DND-41 (cell line): ENCODE measurements around the gene SHANK3.

Source experiments
- ATAC-seq: fragments of 200-7000 bp; cut with Tn5 transposase; 3 replicates; pipeline ENCODE4 v1.9.1; 2021; ENCODE audit warnings: low read depth; ENCODE audit not compliant: insufficient read depth
- DNase-seq: peaks from one replicate; pipeline ENCODE4 v3.0.0-alpha.2; 2020
- H2AFZ ChIP-seq: 2 replicates; pipeline ENCODE4 v1.6.0; 2012; ENCODE audit warnings: low read depth, low read length
- H3K27ac ChIP-seq: 2 replicates; pipeline ENCODE4 v1.5.1; 2012; ENCODE audit warnings: low read length, inconsistent platforms
- H3K27me3 ChIP-seq: fragments of 200-600 bp; sonication (generic); 2 replicates; pipeline ENCODE4 v1.6.0; 2012; ENCODE audit warnings: low read length, mild to moderate bottlenecking, inconsistent platforms; ENCODE audit not compliant: insufficient read depth, poor library complexity
- H3K36me3 ChIP-seq: 2 replicates; pipeline ENCODE4 v1.5.1; 2012; ENCODE audit warnings: low read length, inconsistent platforms; ENCODE audit not compliant: insufficient read depth
- H3K4me1 ChIP-seq: 2 replicates; pipeline ENCODE4 v1.5.1; 2012; ENCODE audit warnings: mild to moderate bottlenecking, low read length; ENCODE audit not compliant: insufficient read depth
- H3K4me2 ChIP-seq: 2 replicates; pipeline ENCODE4 v1.6.0; 2012; ENCODE audit warnings: mild to moderate bottlenecking, moderate library complexity, low read length, inconsistent platforms; ENCODE audit not compliant: insufficient read depth
- H3K4me3 ChIP-seq, 2 experiments: fragments of 200-600 bp in 1 of 2; shearing (Covaris generic) in 1 of 2; 2 replicates each; pipeline ENCODE4 v1.5.1; 2012 to 2016; ENCODE audit warnings: inconsistent platforms in 2 of 2, low read length in 2 of 2, mild to moderate bottlenecking in 2 of 2, low read depth in 1 of 2, moderate library complexity in 1 of 2
- H3K79me2 ChIP-seq: 2 replicates; pipeline ENCODE4 v1.6.0; 2012; ENCODE audit warnings: low read length, inconsistent platforms; ENCODE audit not compliant: insufficient read depth
- H3K9ac ChIP-seq: 2 replicates; pipeline ENCODE4 v1.6.0; 2012; ENCODE audit warnings: low read depth, mild to moderate bottlenecking, inconsistent platforms, low read length, moderate library complexity
- H3K9me3 ChIP-seq: 2 replicates; pipeline ENCODE4 v1.5.1; 2012; ENCODE audit warnings: low read length, moderate library complexity, mild to moderate bottlenecking, inconsistent platforms; ENCODE audit not compliant: insufficient read depth, severe bottlenecking
- H4K20me1 ChIP-seq: 2 replicates; pipeline ENCODE4 v1.6.0; 2012; ENCODE audit warnings: low read length; ENCODE audit not compliant: insufficient read depth
- CTCF ChIP-seq: IDR thresholded peaks from 2 replicates; pipeline ENCODE4 v1.5.1; 2012; ENCODE audit warnings: borderline replicate concordance, low read length, moderate library complexity, mild to moderate bottlenecking; ENCODE audit not compliant: poor library complexity, severe bottlenecking; ENCODE audit errors: extremely low read depth
- EZH2 ChIP-seq: IDR thresholded peaks from 3 replicates; pipeline ENCODE4 v1.6.1; 2012; ENCODE audit warnings: borderline replicate concordance, low read depth, mild to moderate bottlenecking, moderate library complexity, low read length, inconsistent platforms; ENCODE audit not compliant: severe bottlenecking

SHANK3 gene

GRCh38 chr22:50660306-50660705 is 12.3 kb upstream of the SHANK3 start:
- Histone ChIP-seq H3K4me2 (no peak overlapping the region), H3K27ac (no peak overlapping the region), H3K27me3 (peaks cover 8% of the 10 kb centered on the region), H3K4me3 (no peak overlapping the region), H2AFZ (no peak overlapping the region), H3K9me3 (no peaks in the 10 kb centered on the region), H3K4me1 (no peaks in the 10 kb centered on the region), H3K9ac (no peak overlapping the region), H4K20me1 (no peaks in the 10 kb centered on the region; the same call in 1 of the 2 replicates), H3K79me2 (no peaks in the 10 kb centered on the region), H3K36me3 (no peaks in the 10 kb centered on the region)
- ATAC-seq (no peak), DNase-seq (no peak)
- no peak for TF ChIP-seq EZH2
- TF ChIP-seq CTCF = no peak

GRCh38 chr22:50665212-50665611 is 7.4 kb upstream of the SHANK3 start:
- Histone ChIP-seq H3K27me3 (peaks cover 2% of the 10 kb centered on the region), H2AFZ (no peak overlapping the region), H3K36me3 (no peaks in the 10 kb centered on the region), H3K9ac (no peak overlapping the region), H3K4me3 (no peak overlapping the region), H3K27ac (no peak overlapping the region), H3K9me3 (no peaks in the 10 kb centered on the region), H3K79me2 (no peaks in the 10 kb centered on the region), H3K4me1 (no peaks in the 10 kb centered on the region), H4K20me1 (no peaks in the 10 kb centered on the region), H3K4me2 (no peak overlapping the region)
- TF ChIP-seq CTCF = no peak
- TF ChIP-seq EZH2 = no peak
- DNase-seq (no peak), ATAC-seq (no peak)

- no peaks in the 10 kb centered on the region for H4K20me1 ChIP-seq
- H3K4me2 ChIP-seq = no peak overlapping the region
- TF ChIP-seq EZH2 = no peak
- TF ChIP-seq CTCF = no peak
- H3K27ac ChIP-seq = no peak overlapping the region
- H3K27me3 ChIP-seq = peaks cover 5% of the 10 kb centered on the region
- H3K4me1 ChIP-seq = no peaks in the 10 kb centered on the region
- H3K36me3 ChIP-seq = no peaks in the 10 kb centered on the region
- H3K79me2 ChIP-seq = no peaks in the 10 kb centered on the region
- H3K9me3 ChIP-seq = no peaks in the 10 kb centered on the region
- H3K9ac ChIP-seq = no peak overlapping the region
- no peak overlapping the region for H2AFZ ChIP-seq
- ATAC-seq (no peak), DNase-seq (no peak)
- H3K4me3 ChIP-seq = no peak overlapping the region
These were observed 6.9 kb upstream of the SHANK3 start for GRCh38 chr22:50665738-50666137.

- TF ChIP-seq CTCF = no peak
- TF ChIP-seq EZH2 = no peak
- no peak for ATAC-seq
- Histone ChIP-seq H3K4me1 (no peaks in the 10 kb centered on the region), H3K27me3 (peaks cover 32% of the 10 kb centered on the region), H3K9me3 (no peaks in the 10 kb centered on the region), H3K9ac (no peak overlapping the region), H2AFZ (no peak overlapping the region), H3K4me3 (no peak overlapping the region), H3K27ac (no peak overlapping the region), H3K79me2 (no peaks in the 10 kb centered on the region), H3K36me3 (no peaks in the 10 kb centered on the region), H4K20me1 (0 out of 2 replicates have a peak, but pooled peaks cover 2% of the 10 kb centered on the region), H3K4me2 (no peak overlapping the region)
- DNase-seq = no peak
These were observed 2.1 kb upstream of the SHANK3 start for GRCh38 chr22:50670513-50670912.
